ENCODE measurements around the gene BMPR1A.

Gene BMPR1A

GRCh38 chr10:86878983-86879713, 122.7 kb downstream of the BMPR1A start:
- TF ChIP-seq ZFX (IDR thresholded peaks at IDR 0.05; ENCODE audit: borderline replicate concordance), result no peak
- TF ChIP-seq, protein P1, sequence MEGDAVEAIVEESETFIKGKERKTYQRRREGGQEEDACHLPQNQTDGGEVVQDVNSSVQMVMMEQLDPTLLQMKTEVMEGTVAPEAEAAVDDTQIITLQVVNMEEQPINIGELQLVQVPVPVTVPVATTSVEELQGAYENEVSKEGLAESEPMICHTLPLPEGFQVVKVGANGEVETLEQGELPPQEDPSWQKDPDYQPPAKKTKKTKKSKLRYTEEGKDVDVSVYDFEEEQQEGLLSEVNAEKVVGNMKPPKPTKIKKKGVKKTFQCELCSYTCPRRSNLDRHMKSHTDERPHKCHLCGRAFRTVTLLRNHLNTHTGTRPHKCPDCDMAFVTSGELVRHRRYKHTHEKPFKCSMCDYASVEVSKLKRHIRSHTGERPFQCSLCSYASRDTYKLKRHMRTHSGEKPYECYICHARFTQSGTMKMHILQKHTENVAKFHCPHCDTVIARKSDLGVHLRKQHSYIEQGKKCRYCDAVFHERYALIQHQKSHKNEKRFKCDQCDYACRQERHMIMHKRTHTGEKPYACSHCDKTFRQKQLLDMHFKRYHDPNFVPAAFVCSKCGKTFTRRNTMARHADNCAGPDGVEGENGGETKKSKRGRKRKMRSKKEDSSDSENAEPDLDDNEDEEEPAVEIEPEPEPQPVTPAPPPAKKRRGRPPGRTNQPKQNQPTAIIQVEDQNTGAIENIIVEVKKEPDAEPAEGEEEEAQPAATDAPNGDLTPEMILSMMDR (IDR thresholded peaks at IDR 0.05), result no peak
- no peak overlapping the region for H3K27ac ChIP-seq

DNA sequence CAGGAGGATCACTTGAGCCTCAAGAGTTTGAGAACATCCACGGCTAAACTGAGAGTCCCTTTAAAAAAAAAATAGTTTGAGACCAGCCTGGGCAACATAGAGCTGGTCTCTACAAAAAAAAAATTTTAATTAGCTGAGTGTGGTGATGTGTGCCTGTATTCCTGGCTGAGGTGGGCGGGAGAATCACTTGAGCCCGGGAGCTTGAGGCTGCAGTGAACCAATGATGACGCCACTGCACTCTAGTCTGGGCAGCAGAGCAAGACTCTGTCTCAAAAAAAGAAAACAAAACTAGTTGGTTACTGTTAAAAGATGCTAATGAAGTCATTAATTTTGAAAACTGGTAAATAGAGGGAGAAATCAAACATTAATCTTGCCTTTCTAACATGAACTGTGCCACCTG, 124.6 kb downstream of the BMPR1A start:
- no peak for TF ChIP-seq ZFX (IDR thresholded peaks at IDR 0.05; ENCODE audit: borderline replicate concordance)
- H3K27ac ChIP-seq, result no peak overlapping the region

DNA sequence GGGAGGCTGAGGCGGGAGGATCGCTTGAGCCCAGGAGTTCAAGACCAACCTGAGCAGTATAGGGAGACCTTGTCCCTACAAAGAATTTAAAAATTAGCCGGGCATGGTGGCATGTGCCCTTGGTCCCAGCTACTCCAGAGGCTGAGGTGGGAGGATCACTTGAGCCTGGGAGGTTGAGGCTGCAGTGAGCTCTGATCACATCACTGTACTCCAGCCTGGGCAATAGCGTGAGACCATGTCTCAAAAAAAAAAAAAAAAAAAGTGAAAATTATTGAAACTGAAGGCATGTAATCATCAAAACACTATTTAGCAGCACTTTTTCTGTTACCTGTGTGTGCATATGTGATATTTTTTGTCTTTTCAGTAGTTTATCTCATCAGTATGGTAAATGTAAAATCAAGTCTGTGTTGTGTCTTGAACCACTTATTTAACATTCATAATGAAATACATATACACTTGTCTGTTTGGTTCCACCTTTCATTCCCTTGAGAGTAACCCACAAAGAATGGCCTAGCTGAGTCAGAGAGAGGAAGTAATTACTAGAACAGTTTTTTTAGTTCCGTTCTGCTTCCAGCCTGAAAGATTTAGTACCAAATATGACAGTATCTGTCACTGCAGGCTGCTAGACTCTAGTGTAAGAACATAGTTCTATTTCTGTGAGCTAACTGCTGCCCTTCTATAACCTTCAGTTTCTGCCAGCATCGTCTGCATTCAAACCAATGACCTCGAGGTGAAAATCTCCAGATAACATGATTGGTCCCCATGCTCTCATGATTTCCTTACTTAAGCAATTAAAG, 132.4 kb downstream of the BMPR1A start:
- no peak for TF ChIP-seq ZFX (IDR thresholded peaks at IDR 0.05; ENCODE audit: borderline replicate concordance)
- TF ChIP-seq, protein P1 (IDR thresholded peaks at IDR 0.05), result no peak
- no peak overlapping the region for H3K27ac ChIP-seq

DNA sequence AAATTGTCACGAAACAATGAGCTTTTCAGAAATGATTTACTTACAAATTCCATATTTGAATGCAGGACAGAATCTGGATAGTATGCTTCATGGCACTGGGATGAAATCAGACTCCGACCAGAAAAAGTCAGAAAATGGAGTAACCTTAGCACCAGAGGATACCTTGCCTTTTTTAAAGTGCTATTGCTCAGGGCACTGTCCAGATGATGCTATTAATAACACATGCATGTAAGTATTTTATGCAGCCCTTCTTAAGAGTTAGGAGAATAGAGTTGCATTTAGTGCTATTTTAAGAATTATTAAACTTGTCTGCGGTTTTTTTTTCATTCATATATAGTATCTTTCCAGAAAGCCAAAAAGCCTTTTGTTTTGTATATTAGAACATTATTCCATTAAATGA, 133.6 kb downstream of the BMPR1A start:
- TF ChIP-seq ZFX (IDR thresholded peaks at IDR 0.05; ENCODE audit: borderline replicate concordance), result no peak
- TF ChIP-seq, protein P1 (IDR thresholded peaks at IDR 0.05), result no peak
- H3K27ac ChIP-seq, result no peak overlapping the region

GRCh38 chr10:86898511-86898910, 142.1 kb downstream of the BMPR1A start:
- H3K27ac ChIP-seq, result no peak overlapping the region
- TF ChIP-seq, protein P1 (IDR thresholded peaks at IDR 0.05), result no peak
- no peak for TF ChIP-seq ZFX (IDR thresholded peaks at IDR 0.05; ENCODE audit: borderline replicate concordance)

- TF ChIP-seq ZFX (IDR thresholded peaks at IDR 0.05; ENCODE audit: borderline replicate concordance), result no peak
- TF ChIP-seq, protein P1 (IDR thresholded peaks at IDR 0.05), result no peak
- no peak overlapping the region for H3K27ac ChIP-seq
Measured at GRCh38 chr10:86899132-86899531, 142.7 kb downstream of the BMPR1A start.

DNA sequence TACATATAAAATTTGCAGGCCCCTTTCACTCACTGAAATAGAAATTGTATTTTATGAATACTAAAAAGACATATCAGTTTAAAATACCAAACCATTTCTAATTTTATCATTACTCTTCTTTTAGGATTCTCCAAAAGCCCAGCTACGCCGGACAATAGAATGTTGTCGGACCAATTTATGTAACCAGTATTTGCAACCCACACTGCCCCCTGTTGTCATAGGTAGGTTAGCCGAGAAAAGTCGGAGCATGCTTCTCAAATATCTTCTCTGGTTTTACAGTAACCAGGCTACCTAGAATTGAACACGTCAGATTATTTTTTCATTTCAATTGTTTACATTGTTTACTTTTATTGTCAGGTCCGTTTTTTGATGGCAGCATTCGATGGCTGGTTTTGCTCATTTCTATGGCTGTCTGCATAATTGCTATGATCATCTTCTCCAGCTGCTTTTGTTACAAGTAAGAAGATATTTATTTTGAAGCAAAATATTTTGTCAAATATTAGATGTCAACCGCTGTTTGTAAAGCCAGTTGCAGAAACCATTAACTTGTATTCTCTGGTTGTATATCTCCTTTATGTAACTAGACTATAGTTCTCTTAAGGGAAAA, 143.4 kb downstream of the BMPR1A start:
- TF ChIP-seq, protein P1 (IDR thresholded peaks at IDR 0.05), result peak; percentile 87
- TF ChIP-seq ZFX (IDR thresholded peaks at IDR 0.05; ENCODE audit: borderline replicate concordance), result no peak
- H3K27ac ChIP-seq, result no peak overlapping the region
